ENCODE results near the gene GPR160. TPM values are rescaled to one million over a fixed set of nuclear protein-coding genes. Genes with fewer than 3 reads are reported as not detected.

GPR160 gene
- total and polyA plus RNA-seq, 2 experiments from 2014 or later = 52.2 to 87.9 TPM

- no peaks in the 10 kb centered on the region for H3K9me3 ChIP-seq (ENCODE audit: low read depth)
- WGBS (ENCODE audit: low lambda C conversion rate, missing lambda C conversion rate) = 79% methylated on average over 10 of the region's 10 CpGs
- H3K79me2 ChIP-seq = peaks cover 68% of the 10 kb centered on the region
- H2AFZ ChIP-seq = no peak overlapping the region
- H3K36me3 ChIP-seq (replicated peaks; ENCODE audit: insufficient read depth, low read depth) = no peaks in the 10 kb centered on the region
- H4K20me1 ChIP-seq (ENCODE audit: insufficient read depth, poor library complexity, severe bottlenecking) = no peaks in the 10 kb centered on the region
- peaks cover 8% of the 10 kb centered on the region for H3K4me1 ChIP-seq (ENCODE audit: insufficient read depth)
- no peak overlapping the region for H3K4me2 ChIP-seq
- no peak for DNase-seq (ENCODE audit: low spot score)
- no peaks in the 10 kb centered on the region for H3K9me2 ChIP-seq (replicated peaks; ENCODE audit: insufficient read depth)
- H3K27ac ChIP-seq = peak overlapping the region; percentile 51
- TF ChIP-seq EZH2 (IDR thresholded peaks at IDR 0.05; ENCODE audit: borderline replicate concordance) (no peak), CTCF (IDR thresholded peaks at IDR 0.05; ENCODE audit: poor library complexity) (no peak), EZH2phosphoT487 (IDR thresholded peaks at IDR 0.05; ENCODE audit: low read depth, severe bottlenecking, unreplicated experiment) (no peak)
- no peak overlapping the region for H3K4me3 ChIP-seq
- H3K27me3 ChIP-seq = no peaks in the 10 kb centered on the region
Observed at GRCh38 chr3:170049146-170050000, 11.6 kb downstream of the GPR160 start.

- no peak overlapping the region for H3K4me2 ChIP-seq
- no peaks in the 10 kb centered on the region for H3K9me3 ChIP-seq (ENCODE audit: low read depth)
- no peak overlapping the region for H2AFZ ChIP-seq
- no peaks in the 10 kb centered on the region for H3K27me3 ChIP-seq
- WGBS (ENCODE audit: low lambda C conversion rate, missing lambda C conversion rate) = 80% methylated on average over 4 of the region's 4 CpGs
- peaks cover 8% of the 10 kb centered on the region for H3K4me1 ChIP-seq (ENCODE audit: insufficient read depth)
- no peak overlapping the region for H3K4me3 ChIP-seq
- no peak for DNase-seq (ENCODE audit: low spot score)
- TF ChIP-seq CTCF (IDR thresholded peaks at IDR 0.05; ENCODE audit: poor library complexity) (no peak), EZH2phosphoT487 (IDR thresholded peaks at IDR 0.05; ENCODE audit: low read depth, severe bottlenecking, unreplicated experiment) (no peak), EZH2 (IDR thresholded peaks at IDR 0.05; ENCODE audit: borderline replicate concordance) (no peak)
- peaks cover 74% of the 10 kb centered on the region for H3K79me2 ChIP-seq
- H3K36me3 ChIP-seq (replicated peaks; ENCODE audit: insufficient read depth, low read depth) = no peaks in the 10 kb centered on the region
- no peak overlapping the region for H3K27ac ChIP-seq
- H4K20me1 ChIP-seq (ENCODE audit: insufficient read depth, poor library complexity, severe bottlenecking) = no peaks in the 10 kb centered on the region
- H3K9me2 ChIP-seq (replicated peaks; ENCODE audit: insufficient read depth) = no peaks in the 10 kb centered on the region
Observed at GRCh38 chr3:170050753-170051152, 13.0 kb downstream of the GPR160 start.

- DNase-seq (ENCODE audit: low spot score) = no peak
- no peaks in the 10 kb centered on the region for H3K9me2 ChIP-seq (replicated peaks; ENCODE audit: insufficient read depth)
- H3K4me1 ChIP-seq (ENCODE audit: insufficient read depth) = no peaks in the 10 kb centered on the region
- H3K79me2 ChIP-seq = peaks cover 89% of the 10 kb centered on the region
- no peaks in the 10 kb centered on the region for H3K27me3 ChIP-seq
- no peak overlapping the region for H3K27ac ChIP-seq
- H4K20me1 ChIP-seq (ENCODE audit: insufficient read depth, poor library complexity, severe bottlenecking) = no peaks in the 10 kb centered on the region
- no peak overlapping the region for H3K4me3 ChIP-seq
- H3K4me2 ChIP-seq = no peak overlapping the region
- no peak overlapping the region for H2AFZ ChIP-seq
- H3K9me3 ChIP-seq (ENCODE audit: low read depth) = no peaks in the 10 kb centered on the region
- TF ChIP-seq EZH2 (IDR thresholded peaks at IDR 0.05; ENCODE audit: borderline replicate concordance) = no peak
- TF ChIP-seq EZH2phosphoT487 (IDR thresholded peaks at IDR 0.05; ENCODE audit: low read depth, severe bottlenecking, unreplicated experiment) = no peak
- TF ChIP-seq CTCF (IDR thresholded peaks at IDR 0.05; ENCODE audit: poor library complexity) = no peak
- H3K36me3 ChIP-seq (replicated peaks; ENCODE audit: insufficient read depth, low read depth) = no peaks in the 10 kb centered on the region
Observed at GRCh38 chr3:170052398-170052797, 14.6 kb downstream of the GPR160 start.
